A673 (cell line): ENCODE results near the gene POU2F2. TPM values are rescaled to one million over a fixed set of nuclear protein-coding genes. Genes with fewer than 3 reads are reported as not detected.

Experiments used
- BruUV-seq: library from RNA; stranded (reverse); fragments of 400-500 nt; replicated peaks from 2 replicates; lab custom pipeline; 2021; lab: Mats Ljungman, UMichigan
- CTCF ChIA-PET: fragments of 300-600 bp; sonication (Branson Sonifier 250); formaldehyde crosslinking; loops from one replicate; lab custom pipeline; 2022; ENCODE audit warnings: antibody characterized with exemption; lab: Charles Lee
- POLR2A ChIA-PET: fragments of 300-600 bp; sonication (Branson Sonifier 250); formaldehyde crosslinking; loops from one replicate; lab custom pipeline; 2022; ENCODE audit warnings: antibody characterized with exemption; ENCODE audit not compliant: low non-redundant PET; lab: Charles Lee
- DNase-seq: peaks from one replicate; pipeline ENCODE4 v3.0.0-alpha.2; 2015; ENCODE audit warnings: low spot score
- H3K27ac ChIP-seq: fragments of 200-600 bp; sonication (generic); 2 replicates; pipeline ENCODE4 v1.5.1; 2016; ENCODE audit warnings: mixed run types, low read depth, mild to moderate bottlenecking, mixed read lengths, antibody characterized with exemption, low read length; ENCODE audit not compliant: poor library complexity, severe bottlenecking
- H3K27me3 ChIP-seq: fragments of 200-600 bp; sonication (generic); replicated peaks from 2 replicates; pipeline ENCODE4 v1.6.1; 2017; ENCODE audit warnings: mixed run types, low read depth, mild to moderate bottlenecking, mixed read lengths, antibody characterized with exemption, low read length; ENCODE audit not compliant: insufficient read depth, poor library complexity
- H3K36me3 ChIP-seq: fragments of 200-600 bp; sonication (generic); 2 replicates; pipeline ENCODE4 v1.6.1; 2016; ENCODE audit warnings: mixed run types, mild to moderate bottlenecking, mixed read lengths, antibody characterized with exemption, low read length; ENCODE audit not compliant: insufficient read depth, poor library complexity, severe bottlenecking
- H3K4me1 ChIP-seq: fragments of 200-600 bp; sonication (generic); 2 replicates; pipeline ENCODE4 v1.6.1; 2017; ENCODE audit warnings: mixed run types, mild to moderate bottlenecking, mixed read lengths, antibody characterized with exemption, low read length; ENCODE audit not compliant: insufficient read depth, poor library complexity, severe bottlenecking
- H3K4me3 ChIP-seq: fragments of 200-600 bp; sonication (generic); 2 replicates; pipeline ENCODE4 v1.5.1; 2016; ENCODE audit warnings: low read depth, mixed run types, mild to moderate bottlenecking, mixed read lengths, low read length; ENCODE audit not compliant: poor library complexity, severe bottlenecking
- H3K9me3 ChIP-seq: fragments of 200-600 bp; sonication (generic); 2 replicates; pipeline ENCODE4 v1.6.1; 2016; ENCODE audit warnings: mixed run types, low read depth, mild to moderate bottlenecking, mixed read lengths, antibody characterized with exemption, low read length; ENCODE audit not compliant: poor library complexity, severe bottlenecking
- EZH2 ChIP-seq: fragments of 200-600 bp; sonication (generic); IDR thresholded peaks from 2 replicates; pipeline ENCODE4 v1.6.1; 2017; ENCODE audit warnings: borderline replicate concordance, low read depth, mild to moderate bottlenecking, mixed read lengths, antibody characterized with exemption, low read length; ENCODE audit not compliant: poor library complexity, severe bottlenecking
- intact Hi-C: fragments of 100-400 bp; cut with micrococcal nuclease; formaldehyde crosslinking; loops from one replicate; pipeline ENCODE4 v1.10.0; 2022; ENCODE audit not compliant: unreplicated experiment
- total RNA-seq: library from RNA; stranded (reverse); gene quantifications from 2 replicates; pipeline ENCODE4 v1.2.3, GENCODE V29; 2021
- TF ChIP-seq, protein P1 (sequence below): fragments of 300-800, 200-600 bp; sonication (generic); conservative IDR thresholded peaks from 2 replicates; pipeline ENCODE4 v1.5.1; 2017; ENCODE audit warnings: low read depth, mild to moderate bottlenecking, antibody characterized with exemption, low read length, moderate library complexity, mixed read lengths

Gene POU2F2
- total RNA-seq, 1 experiment from 2014 or later: 2.5 TPM

DNA sequence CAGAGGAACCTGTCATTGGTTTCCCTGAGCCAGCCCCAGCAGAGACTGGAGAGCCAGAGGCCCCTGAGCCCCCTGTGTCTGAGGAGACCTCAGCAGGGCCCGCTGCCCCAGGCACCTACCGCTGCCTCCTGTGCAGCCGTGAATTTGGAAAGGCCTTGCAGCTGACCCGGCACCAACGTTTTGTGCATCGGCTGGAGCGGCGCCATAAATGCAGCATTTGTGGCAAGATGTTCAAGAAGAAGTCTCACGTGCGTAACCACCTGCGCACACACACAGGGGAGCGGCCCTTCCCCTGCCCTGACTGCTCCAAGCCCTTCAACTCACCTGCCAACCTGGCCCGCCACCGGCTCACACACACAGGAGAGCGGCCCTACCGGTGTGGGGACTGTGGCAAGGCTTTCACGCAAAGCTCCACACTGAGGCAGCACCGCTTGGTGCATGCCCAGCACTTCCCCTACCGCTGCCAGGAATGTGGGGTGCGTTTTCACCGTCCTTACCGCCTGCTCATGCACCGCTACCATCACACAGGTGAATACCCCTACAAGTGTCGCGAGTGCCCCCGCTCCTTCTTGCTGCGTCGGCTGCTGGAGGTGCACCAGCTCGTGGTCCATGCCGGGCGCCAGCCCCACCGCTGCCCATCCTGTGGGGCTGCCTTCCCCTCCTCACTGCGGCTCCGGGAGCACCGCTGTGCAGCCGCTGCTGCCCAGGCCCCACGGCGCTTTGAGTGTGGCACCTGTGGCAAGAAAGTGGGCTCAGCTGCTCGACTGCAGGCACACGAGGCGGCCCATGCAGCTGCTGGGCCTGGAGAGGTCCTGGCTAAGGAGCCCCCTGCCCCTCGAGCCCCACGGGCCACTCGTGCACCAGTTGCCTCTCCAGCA lies 52.1 kb downstream of the POU2F2 start:
- H3K4me1 ChIP-seq: peaks cover 11% of the 10 kb centered on the region
- intact Hi-C loops: no loop called here
- H3K36me3 ChIP-seq: peaks cover 47% of the 10 kb centered on the region
- DNase-seq: no peak
- no peak overlapping the region for H3K27ac ChIP-seq
- H3K27me3 ChIP-seq: no peaks in the 10 kb centered on the region
- POLR2A ChIA-PET: no interaction called here
- TF ChIP-seq, protein P1, sequence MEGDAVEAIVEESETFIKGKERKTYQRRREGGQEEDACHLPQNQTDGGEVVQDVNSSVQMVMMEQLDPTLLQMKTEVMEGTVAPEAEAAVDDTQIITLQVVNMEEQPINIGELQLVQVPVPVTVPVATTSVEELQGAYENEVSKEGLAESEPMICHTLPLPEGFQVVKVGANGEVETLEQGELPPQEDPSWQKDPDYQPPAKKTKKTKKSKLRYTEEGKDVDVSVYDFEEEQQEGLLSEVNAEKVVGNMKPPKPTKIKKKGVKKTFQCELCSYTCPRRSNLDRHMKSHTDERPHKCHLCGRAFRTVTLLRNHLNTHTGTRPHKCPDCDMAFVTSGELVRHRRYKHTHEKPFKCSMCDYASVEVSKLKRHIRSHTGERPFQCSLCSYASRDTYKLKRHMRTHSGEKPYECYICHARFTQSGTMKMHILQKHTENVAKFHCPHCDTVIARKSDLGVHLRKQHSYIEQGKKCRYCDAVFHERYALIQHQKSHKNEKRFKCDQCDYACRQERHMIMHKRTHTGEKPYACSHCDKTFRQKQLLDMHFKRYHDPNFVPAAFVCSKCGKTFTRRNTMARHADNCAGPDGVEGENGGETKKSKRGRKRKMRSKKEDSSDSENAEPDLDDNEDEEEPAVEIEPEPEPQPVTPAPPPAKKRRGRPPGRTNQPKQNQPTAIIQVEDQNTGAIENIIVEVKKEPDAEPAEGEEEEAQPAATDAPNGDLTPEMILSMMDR: no peak
- TF ChIP-seq EZH2: no peak
- CTCF ChIA-PET: no interaction called here
- no peak overlapping the region for H3K4me3 ChIP-seq
- no peaks in the 10 kb centered on the region for H3K9me3 ChIP-seq
- no TSS peak for BruUV-seq

DNA sequence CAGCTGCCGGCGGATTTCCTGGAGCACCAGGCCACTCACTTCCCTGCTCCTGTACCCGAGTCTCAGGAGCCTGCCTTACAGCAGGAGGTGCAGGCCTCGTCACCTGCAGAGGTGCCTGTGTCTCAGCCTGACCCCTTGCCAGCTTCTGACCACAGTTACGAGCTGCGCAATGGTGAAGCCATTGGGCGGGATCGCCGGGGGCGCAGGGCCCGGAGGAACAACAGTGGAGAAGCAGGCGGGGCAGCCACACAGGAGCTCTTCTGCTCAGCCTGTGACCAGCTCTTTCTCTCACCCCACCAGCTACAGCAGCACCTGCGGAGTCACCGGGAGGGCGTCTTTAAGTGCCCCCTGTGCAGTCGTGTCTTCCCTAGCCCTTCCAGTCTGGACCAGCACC lies 53.0 kb downstream of the POU2F2 start:
- CTCF ChIA-PET: no interaction called here
- intact Hi-C loops: no loop called here
- BruUV-seq: no TSS peak
- TF ChIP-seq EZH2: no peak
- TF ChIP-seq, protein P1: no peak
- POLR2A ChIA-PET: no interaction called here
- no peak overlapping the region for H3K4me3 ChIP-seq
- no peak for DNase-seq
- H3K9me3 ChIP-seq: no peaks in the 10 kb centered on the region
- H3K27me3 ChIP-seq: no peaks in the 10 kb centered on the region
- peaks cover 47% of the 10 kb centered on the region for H3K36me3 ChIP-seq
- no peak overlapping the region for H3K27ac ChIP-seq
- H3K4me1 ChIP-seq: peaks cover 16% of the 10 kb centered on the region

DNA sequence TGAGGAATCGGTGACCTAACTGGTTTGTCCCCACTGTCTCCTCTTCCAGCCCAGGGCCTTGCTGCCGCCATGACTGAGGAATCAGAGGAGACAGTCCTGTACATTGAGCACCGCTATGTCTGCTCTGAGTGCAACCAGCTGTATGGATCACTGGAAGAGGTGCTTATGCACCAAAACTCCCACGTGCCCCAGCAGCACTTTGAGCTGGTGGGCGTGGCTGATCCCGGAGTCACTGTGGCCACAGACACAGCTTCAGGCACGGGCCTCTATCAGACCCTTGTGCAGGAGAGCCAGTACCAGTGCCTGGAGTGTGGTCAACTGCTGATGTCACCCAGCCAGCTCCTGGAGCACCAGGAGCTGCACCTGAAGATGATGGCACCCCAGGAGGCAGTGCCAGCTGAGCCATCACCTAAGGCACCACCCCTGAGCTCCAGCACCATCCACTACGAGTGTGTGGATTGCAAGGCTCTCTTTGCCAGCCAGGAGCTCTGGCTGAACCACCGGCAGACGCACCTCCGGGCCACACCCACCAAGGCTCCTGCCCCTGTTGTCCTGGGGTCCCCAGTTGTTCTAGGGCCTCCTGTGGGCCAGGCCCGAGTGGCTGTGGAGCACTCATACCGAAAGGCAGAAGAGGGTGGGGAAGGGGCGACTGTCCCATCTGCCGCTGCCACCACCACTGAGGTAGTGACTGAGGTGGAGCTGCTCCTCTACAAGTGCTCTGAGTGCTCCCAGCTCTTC lies 53.5 kb downstream of the POU2F2 start:
- ChIA-PET CTCF (no interaction called here), POLR2A (no interaction called here)
- no peak overlapping the region for H3K4me3 ChIP-seq
- H3K9me3 ChIP-seq: no peaks in the 10 kb centered on the region
- DNase-seq: no peak
- no peaks in the 10 kb centered on the region for H3K27me3 ChIP-seq
- peaks cover 47% of the 10 kb centered on the region for H3K36me3 ChIP-seq
- TF ChIP-seq EZH2: no peak
- TF ChIP-seq, protein P1: no peak
- BruUV-seq: no TSS peak
- H3K4me1 ChIP-seq: peaks cover 16% of the 10 kb centered on the region
- no peak overlapping the region for H3K27ac ChIP-seq
- intact Hi-C loops: no loop called here
